Measurements from ENCODE around the gene HSD17B2.

DNA sequence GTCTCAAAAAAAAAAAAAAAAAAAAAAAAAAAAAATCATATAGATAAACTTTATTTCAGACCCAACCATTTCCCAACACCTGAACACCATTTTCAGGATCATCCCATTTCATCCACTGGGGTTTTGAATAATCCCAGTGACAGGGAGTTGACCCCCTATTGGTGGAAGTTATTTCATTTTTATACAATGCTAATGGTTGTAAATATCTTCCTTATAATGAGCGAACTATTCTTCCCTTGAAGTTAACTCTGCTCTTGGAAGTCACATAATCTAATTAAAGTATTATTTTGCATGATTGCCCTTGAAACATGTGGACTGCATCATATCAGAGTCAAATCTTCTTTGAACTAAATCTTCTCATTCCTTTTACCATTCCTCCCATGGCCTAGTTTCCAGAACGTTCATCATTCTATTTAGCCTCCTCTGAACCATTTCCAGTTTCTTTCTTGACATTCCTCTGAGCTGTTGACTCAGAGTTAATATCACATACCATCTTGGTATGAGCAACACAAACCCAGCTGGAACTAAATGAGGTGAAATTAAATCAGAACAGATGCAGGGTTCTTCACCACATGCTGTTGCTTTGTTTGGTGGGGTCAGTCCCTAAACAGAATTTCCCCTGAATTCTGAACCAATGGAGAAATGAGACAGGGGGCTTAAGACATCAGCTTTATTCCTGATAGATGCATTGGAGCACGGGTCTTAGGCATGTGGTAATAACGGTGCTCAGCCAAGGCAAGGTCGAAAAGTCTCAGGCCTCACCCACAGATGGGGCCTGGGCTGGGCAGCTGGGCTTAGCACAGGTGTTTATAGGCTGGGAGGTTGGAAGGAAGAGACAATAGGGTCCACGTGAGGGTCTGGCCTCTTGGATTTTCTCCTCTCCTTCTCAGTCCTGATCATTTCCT is 8.9 kb downstream of the HSD17B2 start:
- TF ChIP-seq, protein P1, sequence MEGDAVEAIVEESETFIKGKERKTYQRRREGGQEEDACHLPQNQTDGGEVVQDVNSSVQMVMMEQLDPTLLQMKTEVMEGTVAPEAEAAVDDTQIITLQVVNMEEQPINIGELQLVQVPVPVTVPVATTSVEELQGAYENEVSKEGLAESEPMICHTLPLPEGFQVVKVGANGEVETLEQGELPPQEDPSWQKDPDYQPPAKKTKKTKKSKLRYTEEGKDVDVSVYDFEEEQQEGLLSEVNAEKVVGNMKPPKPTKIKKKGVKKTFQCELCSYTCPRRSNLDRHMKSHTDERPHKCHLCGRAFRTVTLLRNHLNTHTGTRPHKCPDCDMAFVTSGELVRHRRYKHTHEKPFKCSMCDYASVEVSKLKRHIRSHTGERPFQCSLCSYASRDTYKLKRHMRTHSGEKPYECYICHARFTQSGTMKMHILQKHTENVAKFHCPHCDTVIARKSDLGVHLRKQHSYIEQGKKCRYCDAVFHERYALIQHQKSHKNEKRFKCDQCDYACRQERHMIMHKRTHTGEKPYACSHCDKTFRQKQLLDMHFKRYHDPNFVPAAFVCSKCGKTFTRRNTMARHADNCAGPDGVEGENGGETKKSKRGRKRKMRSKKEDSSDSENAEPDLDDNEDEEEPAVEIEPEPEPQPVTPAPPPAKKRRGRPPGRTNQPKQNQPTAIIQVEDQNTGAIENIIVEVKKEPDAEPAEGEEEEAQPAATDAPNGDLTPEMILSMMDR (IDR thresholded peaks at IDR 0.05): no peak
- TF ChIP-seq POLR2AphosphoS5 (IDR thresholded peaks at IDR 0.05): no peak
- no peak for TF ChIP-seq EP300 (IDR thresholded peaks at IDR 0.05)
- TF ChIP-seq POLR2A (IDR thresholded peaks at IDR 0.05): no peak

Measured in suprapubic skin (tissue), 4 donors.